K562 (cell line): Measurements from ENCODE around the gene CNKSR1. TPM values are rescaled to one million over a fixed set of nuclear protein-coding genes. Genes with fewer than 3 reads are reported as not detected.

Experiments used
- NR2F6 ChIP-seq: fragments of 450-650 bp; formaldehyde crosslinking; IDR thresholded peaks from 2 replicates; pipeline ENCODE4 v1.4.0; 2020; ENCODE audit warnings: mild to moderate bottlenecking
- OTX1 ChIP-seq: fragments of 450-650 bp; formaldehyde crosslinking; IDR thresholded peaks from 2 replicates; pipeline ENCODE4 v1.4.0; 2022; ENCODE audit warnings: mild to moderate bottlenecking
- SMARCA4 ChIP-seq: fragments of 450-650 bp; IDR thresholded peaks from 2 replicates; pipeline ENCODE4 v1.6.1; 2016
- TCFL5 ChIP-seq: fragments of 250-450 bp; sonication (Bioruptor Pico); conservative IDR thresholded peaks from 2 replicates; pipeline ENCODE4 v1.6.1; 2021; ENCODE audit warnings: mild to moderate bottlenecking, moderate library complexity, matching md5 sums
- TEAD1 ChIP-seq, 2 experiments: fragments of 450-650 bp in 1 of 2; sonication (generic) in 1 of 2; formaldehyde crosslinking; IDR thresholded peaks; 2 replicates each; pipeline versions ENCODE4 v1.4.0 to v1.8.0; 2020 to 2022; ENCODE audit warnings: mild to moderate bottlenecking in 2 of 2, missing genetic modification reagents in 1 of 2
- ZNF174 ChIP-seq: fragments of 250-450 bp; sonication (Bioruptor Pico); IDR thresholded peaks from 2 replicates; pipeline ENCODE4 v1.4.0; 2020; ENCODE audit warnings: mild to moderate bottlenecking
- polyA plus RNA-seq, 8 experiments: library from polyadenylated mRNA; depleted of rRNA in 4 of 8; stranded (reverse) in 5 of 8; unstranded in 3 of 8; fragments of >200 nt; fragmentation: Nextera tagmentation in 2 of 8; fragmentation: Illumina TruSeq in 1 of 8; extraction: Ambion mirVana in 2 of 8; extraction: Trizol in 1 of 8; gene quantifications; 2 replicates each; pipeline versions ENCODE4 v1.2.1 to v1.2.3, GENCODE V29; 2011 to 2014; ENCODE audit warnings: inconsistent platforms in 1 of 8, missing spikeins in 1 of 8
- total RNA-seq, 7 experiments: library from RNA; depleted of rRNA in 6 of 7; stranded (reverse); fragments of >200 nt in 6 of 7; fragmentation: Illumina TruSeq in 2 of 7; extraction: Trizol in 2 of 7; gene quantifications; 2 replicates each; pipeline versions ENCODE4 v1.2.1 to v1.2.3, GENCODE V29; 2011 to 2021; ENCODE audit warnings: low replicate concordance in 1 of 7
- TF ChIP-seq, protein P1 (sequence below): fragments of 450-650 bp; IDR thresholded peaks from 2 replicates; pipeline ENCODE4 v1.6.1; 2016; ENCODE audit warnings: mild to moderate bottlenecking, moderate library complexity
- TF ChIP-seq, protein P2 (sequence below): sonication (generic); formaldehyde crosslinking; IDR thresholded peaks from 2 replicates; pipeline ENCODE4 v1.8.0; 2022; ENCODE audit warnings: mild to moderate bottlenecking, missing genetic modification reagents
- TF ChIP-seq, protein P3 (sequence below): sonication (generic); formaldehyde crosslinking; IDR thresholded peaks from 2 replicates; pipeline ENCODE4 v1.8.0; 2023; ENCODE audit warnings: mild to moderate bottlenecking, missing genetic modification reagents

CNKSR1 gene
- total and polyA plus RNA-seq, 9 of the 15 experiments (the other 6 are each of a cell fraction or from before 2014, with no cell fraction given) = 0.03 to 2.8 (median 1.1) TPM

DNA sequence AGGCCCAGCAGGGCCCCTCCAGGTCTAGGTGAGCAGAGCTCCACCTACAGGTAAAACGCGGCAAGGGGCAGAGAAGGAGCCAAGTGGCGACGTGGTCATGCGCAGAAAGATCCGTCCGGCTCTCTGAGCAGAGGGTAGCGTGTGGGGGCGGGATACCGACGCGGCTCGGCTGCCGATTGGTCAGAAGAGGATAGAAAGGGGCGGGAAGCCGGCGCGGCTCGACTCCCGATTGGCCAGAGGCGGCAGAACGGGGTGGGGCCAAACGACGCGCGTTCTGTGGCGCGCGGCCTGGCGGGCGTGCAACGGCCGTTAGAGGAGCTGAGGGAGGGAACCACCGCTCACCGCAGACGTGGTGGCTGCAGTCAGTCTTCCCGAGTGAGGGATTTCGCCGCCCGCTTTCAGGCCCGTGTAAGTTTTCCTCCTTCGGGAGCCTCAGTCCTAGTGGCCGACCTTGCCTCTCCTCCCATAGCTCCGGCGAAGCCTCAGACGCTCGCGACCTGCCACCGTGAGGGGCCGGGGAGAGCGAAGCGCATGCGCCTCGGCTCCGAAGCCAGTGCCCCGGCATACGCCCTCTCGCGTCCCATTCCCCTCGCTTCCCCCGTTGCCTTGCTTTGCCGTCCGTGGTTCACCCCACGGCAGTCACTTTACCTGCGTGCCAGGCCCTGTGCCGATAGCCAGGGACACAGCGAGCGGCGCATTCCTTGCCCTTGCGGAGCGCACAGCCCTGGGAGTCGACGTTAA is 56.8 kb downstream of the CNKSR1 start, which contains the start of gene CEP85 (continued):
- TF ChIP-seq, protein P1, sequence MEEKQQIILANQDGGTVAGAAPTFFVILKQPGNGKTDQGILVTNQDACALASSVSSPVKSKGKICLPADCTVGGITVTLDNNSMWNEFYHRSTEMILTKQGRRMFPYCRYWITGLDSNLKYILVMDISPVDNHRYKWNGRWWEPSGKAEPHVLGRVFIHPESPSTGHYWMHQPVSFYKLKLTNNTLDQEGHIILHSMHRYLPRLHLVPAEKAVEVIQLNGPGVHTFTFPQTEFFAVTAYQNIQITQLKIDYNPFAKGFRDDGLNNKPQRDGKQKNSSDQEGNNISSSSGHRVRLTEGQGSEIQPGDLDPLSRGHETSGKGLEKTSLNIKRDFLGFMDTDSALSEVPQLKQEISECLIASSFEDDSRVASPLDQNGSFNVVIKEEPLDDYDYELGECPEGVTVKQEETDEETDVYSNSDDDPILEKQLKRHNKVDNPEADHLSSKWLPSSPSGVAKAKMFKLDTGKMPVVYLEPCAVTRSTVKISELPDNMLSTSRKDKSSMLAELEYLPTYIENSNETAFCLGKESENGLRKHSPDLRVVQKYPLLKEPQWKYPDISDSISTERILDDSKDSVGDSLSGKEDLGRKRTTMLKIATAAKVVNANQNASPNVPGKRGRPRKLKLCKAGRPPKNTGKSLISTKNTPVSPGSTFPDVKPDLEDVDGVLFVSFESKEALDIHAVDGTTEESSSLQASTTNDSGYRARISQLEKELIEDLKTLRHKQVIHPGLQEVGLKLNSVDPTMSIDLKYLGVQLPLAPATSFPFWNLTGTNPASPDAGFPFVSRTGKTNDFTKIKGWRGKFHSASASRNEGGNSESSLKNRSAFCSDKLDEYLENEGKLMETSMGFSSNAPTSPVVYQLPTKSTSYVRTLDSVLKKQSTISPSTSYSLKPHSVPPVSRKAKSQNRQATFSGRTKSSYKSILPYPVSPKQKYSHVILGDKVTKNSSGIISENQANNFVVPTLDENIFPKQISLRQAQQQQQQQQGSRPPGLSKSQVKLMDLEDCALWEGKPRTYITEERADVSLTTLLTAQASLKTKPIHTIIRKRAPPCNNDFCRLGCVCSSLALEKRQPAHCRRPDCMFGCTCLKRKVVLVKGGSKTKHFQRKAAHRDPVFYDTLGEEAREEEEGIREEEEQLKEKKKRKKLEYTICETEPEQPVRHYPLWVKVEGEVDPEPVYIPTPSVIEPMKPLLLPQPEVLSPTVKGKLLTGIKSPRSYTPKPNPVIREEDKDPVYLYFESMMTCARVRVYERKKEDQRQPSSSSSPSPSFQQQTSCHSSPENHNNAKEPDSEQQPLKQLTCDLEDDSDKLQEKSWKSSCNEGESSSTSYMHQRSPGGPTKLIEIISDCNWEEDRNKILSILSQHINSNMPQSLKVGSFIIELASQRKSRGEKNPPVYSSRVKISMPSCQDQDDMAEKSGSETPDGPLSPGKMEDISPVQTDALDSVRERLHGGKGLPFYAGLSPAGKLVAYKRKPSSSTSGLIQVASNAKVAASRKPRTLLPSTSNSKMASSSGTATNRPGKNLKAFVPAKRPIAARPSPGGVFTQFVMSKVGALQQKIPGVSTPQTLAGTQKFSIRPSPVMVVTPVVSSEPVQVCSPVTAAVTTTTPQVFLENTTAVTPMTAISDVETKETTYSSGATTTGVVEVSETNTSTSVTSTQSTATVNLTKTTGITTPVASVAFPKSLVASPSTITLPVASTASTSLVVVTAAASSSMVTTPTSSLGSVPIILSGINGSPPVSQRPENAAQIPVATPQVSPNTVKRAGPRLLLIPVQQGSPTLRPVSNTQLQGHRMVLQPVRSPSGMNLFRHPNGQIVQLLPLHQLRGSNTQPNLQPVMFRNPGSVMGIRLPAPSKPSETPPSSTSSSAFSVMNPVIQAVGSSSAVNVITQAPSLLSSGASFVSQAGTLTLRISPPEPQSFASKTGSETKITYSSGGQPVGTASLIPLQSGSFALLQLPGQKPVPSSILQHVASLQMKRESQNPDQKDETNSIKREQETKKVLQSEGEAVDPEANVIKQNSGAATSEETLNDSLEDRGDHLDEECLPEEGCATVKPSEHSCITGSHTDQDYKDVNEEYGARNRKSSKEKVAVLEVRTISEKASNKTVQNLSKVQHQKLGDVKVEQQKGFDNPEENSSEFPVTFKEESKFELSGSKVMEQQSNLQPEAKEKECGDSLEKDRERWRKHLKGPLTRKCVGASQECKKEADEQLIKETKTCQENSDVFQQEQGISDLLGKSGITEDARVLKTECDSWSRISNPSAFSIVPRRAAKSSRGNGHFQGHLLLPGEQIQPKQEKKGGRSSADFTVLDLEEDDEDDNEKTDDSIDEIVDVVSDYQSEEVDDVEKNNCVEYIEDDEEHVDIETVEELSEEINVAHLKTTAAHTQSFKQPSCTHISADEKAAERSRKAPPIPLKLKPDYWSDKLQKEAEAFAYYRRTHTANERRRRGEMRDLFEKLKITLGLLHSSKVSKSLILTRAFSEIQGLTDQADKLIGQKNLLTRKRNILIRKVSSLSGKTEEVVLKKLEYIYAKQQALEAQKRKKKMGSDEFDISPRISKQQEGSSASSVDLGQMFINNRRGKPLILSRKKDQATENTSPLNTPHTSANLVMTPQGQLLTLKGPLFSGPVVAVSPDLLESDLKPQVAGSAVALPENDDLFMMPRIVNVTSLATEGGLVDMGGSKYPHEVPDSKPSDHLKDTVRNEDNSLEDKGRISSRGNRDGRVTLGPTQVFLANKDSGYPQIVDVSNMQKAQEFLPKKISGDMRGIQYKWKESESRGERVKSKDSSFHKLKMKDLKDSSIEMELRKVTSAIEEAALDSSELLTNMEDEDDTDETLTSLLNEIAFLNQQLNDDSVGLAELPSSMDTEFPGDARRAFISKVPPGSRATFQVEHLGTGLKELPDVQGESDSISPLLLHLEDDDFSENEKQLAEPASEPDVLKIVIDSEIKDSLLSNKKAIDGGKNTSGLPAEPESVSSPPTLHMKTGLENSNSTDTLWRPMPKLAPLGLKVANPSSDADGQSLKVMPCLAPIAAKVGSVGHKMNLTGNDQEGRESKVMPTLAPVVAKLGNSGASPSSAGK = peak; percentile 73
- 0 out of 2 replicates have a peak, but pooled peaks have one; percentile 23 for TF ChIP-seq ZNF174 (CRISPR knock-in tag)
- peak; percentile 89 for TF ChIP-seq OTX1 (CRISPR knock-in tag)
- TF ChIP-seq, protein P2, sequence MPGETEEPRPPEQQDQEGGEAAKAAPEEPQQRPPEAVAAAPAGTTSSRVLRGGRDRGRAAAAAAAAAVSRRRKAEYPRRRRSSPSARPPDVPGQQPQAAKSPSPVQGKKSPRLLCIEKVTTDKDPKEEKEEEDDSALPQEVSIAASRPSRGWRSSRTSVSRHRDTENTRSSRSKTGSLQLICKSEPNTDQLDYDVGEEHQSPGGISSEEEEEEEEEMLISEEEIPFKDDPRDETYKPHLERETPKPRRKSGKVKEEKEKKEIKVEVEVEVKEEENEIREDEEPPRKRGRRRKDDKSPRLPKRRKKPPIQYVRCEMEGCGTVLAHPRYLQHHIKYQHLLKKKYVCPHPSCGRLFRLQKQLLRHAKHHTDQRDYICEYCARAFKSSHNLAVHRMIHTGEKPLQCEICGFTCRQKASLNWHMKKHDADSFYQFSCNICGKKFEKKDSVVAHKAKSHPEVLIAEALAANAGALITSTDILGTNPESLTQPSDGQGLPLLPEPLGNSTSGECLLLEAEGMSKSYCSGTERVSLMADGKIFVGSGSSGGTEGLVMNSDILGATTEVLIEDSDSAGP (CRISPR knock-in tag) = 0 out of 2 replicates have a peak, but pooled peaks have one; percentile 5
- TF ChIP-seq NR2F6 (CRISPR knock-in tag) = no peak
- TF ChIP-seq TEAD1 (CRISPR knock-in tag; IDR thresholded peaks at IDR 0.05) = peak; percentile 74 to 84; a peak in 2 of 4 replicates
- TF ChIP-seq TCFL5 = no peak; the same call in 1 of the 2 replicates
- TF ChIP-seq, protein P3, sequence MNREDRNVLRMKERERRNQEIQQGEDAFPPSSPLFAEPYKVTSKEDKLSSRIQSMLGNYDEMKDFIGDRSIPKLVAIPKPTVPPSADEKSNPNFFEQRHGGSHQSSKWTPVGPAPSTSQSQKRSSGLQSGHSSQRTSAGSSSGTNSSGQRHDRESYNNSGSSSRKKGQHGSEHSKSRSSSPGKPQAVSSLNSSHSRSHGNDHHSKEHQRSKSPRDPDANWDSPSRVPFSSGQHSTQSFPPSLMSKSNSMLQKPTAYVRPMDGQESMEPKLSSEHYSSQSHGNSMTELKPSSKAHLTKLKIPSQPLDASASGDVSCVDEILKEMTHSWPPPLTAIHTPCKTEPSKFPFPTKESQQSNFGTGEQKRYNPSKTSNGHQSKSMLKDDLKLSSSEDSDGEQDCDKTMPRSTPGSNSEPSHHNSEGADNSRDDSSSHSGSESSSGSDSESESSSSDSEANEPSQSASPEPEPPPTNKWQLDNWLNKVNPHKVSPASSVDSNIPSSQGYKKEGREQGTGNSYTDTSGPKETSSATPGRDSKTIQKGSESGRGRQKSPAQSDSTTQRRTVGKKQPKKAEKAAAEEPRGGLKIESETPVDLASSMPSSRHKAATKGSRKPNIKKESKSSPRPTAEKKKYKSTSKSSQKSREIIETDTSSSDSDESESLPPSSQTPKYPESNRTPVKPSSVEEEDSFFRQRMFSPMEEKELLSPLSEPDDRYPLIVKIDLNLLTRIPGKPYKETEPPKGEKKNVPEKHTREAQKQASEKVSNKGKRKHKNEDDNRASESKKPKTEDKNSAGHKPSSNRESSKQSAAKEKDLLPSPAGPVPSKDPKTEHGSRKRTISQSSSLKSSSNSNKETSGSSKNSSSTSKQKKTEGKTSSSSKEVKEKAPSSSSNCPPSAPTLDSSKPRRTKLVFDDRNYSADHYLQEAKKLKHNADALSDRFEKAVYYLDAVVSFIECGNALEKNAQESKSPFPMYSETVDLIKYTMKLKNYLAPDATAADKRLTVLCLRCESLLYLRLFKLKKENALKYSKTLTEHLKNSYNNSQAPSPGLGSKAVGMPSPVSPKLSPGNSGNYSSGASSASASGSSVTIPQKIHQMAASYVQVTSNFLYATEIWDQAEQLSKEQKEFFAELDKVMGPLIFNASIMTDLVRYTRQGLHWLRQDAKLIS (CRISPR knock-in tag) = peak; percentile 97
- peak; percentile 54; the same call in 1 of the 2 replicates for TF ChIP-seq SMARCA4
